HepG2 (cell line): Measurements from ENCODE around the gene ZNF3. TPM values are rescaled to one million over a fixed set of nuclear protein-coding genes. Genes with fewer than 3 reads are reported as not detected.
A peak's percentile ranks its signal among the peaks of the same experiment; 100 is the strongest.

Source experiments
- HES4 ChIP-seq: sonication (generic); formaldehyde crosslinking; IDR thresholded peaks from 2 replicates; pipeline ENCODE4 v1.9.0; 2021; ENCODE audit warnings: mild to moderate bottlenecking, missing genetic modification reagents, borderline replicate concordance
- HNF4A ChIP-seq: sonication (generic); formaldehyde crosslinking; IDR thresholded peaks from 2 replicates; pipeline ENCODE4 v1.4.0; 2020; ENCODE audit warnings: missing genetic modification reagents
- MAZ ChIP-seq, 2 experiments: sonication (generic) in 1 of 2; formaldehyde crosslinking in 1 of 2; IDR thresholded peaks; 2 replicates each; pipeline versions ENCODE4 v1.5.0 to v1.6.1; 2012 to 2020; ENCODE audit warnings: low read depth in 2 of 2, mild to moderate bottlenecking in 2 of 2, borderline replicate concordance in 1 of 2, improper control_type of control experiment in 1 of 2, low read length in 1 of 2, missing genetic modification reagents in 1 of 2, moderate library complexity in 1 of 2
- NCOR1 ChIP-seq: fragments of 200-600 bp; sonication (generic); IDR thresholded peaks from 2 replicates; pipeline ENCODE4 v1.7.0; 2017; ENCODE audit warnings: antibody characterized with exemption, low read length, borderline replicate concordance
- NKX3-1 ChIP-seq: sonication (generic); formaldehyde crosslinking; IDR thresholded peaks from 2 replicates; pipeline ENCODE4 v1.5.0; 2020; ENCODE audit warnings: missing genetic modification reagents
- PBX3 ChIP-seq: sonication (generic); formaldehyde crosslinking; IDR thresholded peaks from 2 replicates; pipeline ENCODE4 v1.8.1; 2023; ENCODE audit warnings: missing genetic modification reagents, inconsistent platforms, borderline replicate concordance
- PTBP1 ChIP-seq: fragments of 200-400 bp; formaldehyde crosslinking; IDR thresholded peaks from 2 replicates; pipeline ENCODE4 v1.6.1; 2018; ENCODE audit warnings: low read length, low read depth; ENCODE audit not compliant: poor library complexity, severe bottlenecking
- RARA ChIP-seq: IDR thresholded peaks from 2 replicates; pipeline ENCODE4 v1.6.1; 2016; ENCODE audit warnings: missing genetic modification reagents, missing compliant biosample characterization
- RNF2 ChIP-seq: fragments of 450-650 bp; conservative IDR thresholded peaks from 2 replicates; pipeline ENCODE4 v1.6.1; 2016; ENCODE audit warnings: low read depth
- SAFB2 ChIP-seq: sonication (generic); formaldehyde crosslinking; IDR thresholded peaks from 2 replicates; pipeline ENCODE4 v1.5.1; 2020; ENCODE audit warnings: missing genetic modification reagents, low read depth, mild to moderate bottlenecking, borderline replicate concordance
- THRA ChIP-seq: sonication (generic); formaldehyde crosslinking; IDR thresholded peaks from 2 replicates; pipeline ENCODE4 v1.4.0; 2020; ENCODE audit warnings: missing genetic modification reagents, borderline replicate concordance
- TP53 ChIP-seq: sonication (generic); formaldehyde crosslinking; conservative IDR thresholded peaks from 2 replicates; pipeline ENCODE4 v1.4.0; 2020; ENCODE audit warnings: missing genetic modification reagents
- ZKSCAN8 ChIP-seq: IDR thresholded peaks from 2 replicates; pipeline ENCODE4 v1.6.1; 2016; ENCODE audit warnings: borderline replicate concordance, missing genetic modification reagents, missing compliant biosample characterization
- ZNF12 ChIP-seq: sonication (generic); formaldehyde crosslinking; IDR thresholded peaks from 2 replicates; pipeline ENCODE4 v1.5.0; 2020; ENCODE audit warnings: missing genetic modification reagents
- ZNF138 ChIP-seq: sonication (generic); formaldehyde crosslinking; IDR thresholded peaks from 2 replicates; pipeline ENCODE4 v1.5.0; 2020; ENCODE audit warnings: mild to moderate bottlenecking, low read depth, missing genetic modification reagents
- ZNF207 ChIP-seq: fragments of 450-650 bp; IDR thresholded peaks from 2 replicates; pipeline ENCODE4 v1.6.1; 2016; ENCODE audit warnings: antibody characterized with exemption, borderline replicate concordance
- ZNF543 ChIP-seq: sonication (generic); formaldehyde crosslinking; IDR thresholded peaks from 2 replicates; pipeline ENCODE4 v1.4.0; 2020; ENCODE audit warnings: mild to moderate bottlenecking, missing genetic modification reagents
- ZNF672 ChIP-seq: sonication (generic); formaldehyde crosslinking; IDR thresholded peaks from 2 replicates; pipeline ENCODE4 v1.8.1; 2022; ENCODE audit warnings: missing genetic modification reagents
- polyA plus RNA-seq, 8 experiments: library from polyadenylated mRNA; depleted of rRNA in 3 of 8; stranded (reverse) in 7 of 8; unstranded in 1 of 8; fragments of >200 nt; fragmentation: Illumina TruSeq in 4 of 8; extraction: Trizol in 4 of 8; gene quantifications; 2 replicates each; pipeline versions ENCODE4 v1.2.1 to v1.2.3, GENCODE V29; 2011 to 2016; ENCODE audit warnings: low read depth in 4 of 8, missing spikeins in 1 of 8, mixed read lengths in 1 of 8; ENCODE audit not compliant: insufficient read depth in 1 of 8
- total RNA-seq, 5 experiments: library from RNA; depleted of rRNA; stranded (reverse); fragments of >200 nt; fragmentation: Illumina TruSeq; extraction: Trizol; gene quantifications; 2 replicates each; pipeline ENCODE4 v1.2.3, GENCODE V29; 2016; ENCODE audit warnings: low read depth in 1 of 5
- TF ChIP-seq, protein P1 (sequence below): sonication (generic); formaldehyde crosslinking; IDR thresholded peaks from 2 replicates; pipeline ENCODE4 v1.5.1; 2020; ENCODE audit warnings: mild to moderate bottlenecking, missing genetic modification reagents, borderline replicate concordance
- TF ChIP-seq, protein P2 (sequence below): sonication (generic); formaldehyde crosslinking; IDR thresholded peaks from 2 replicates; pipeline ENCODE4 v1.5.0; 2020; ENCODE audit warnings: mild to moderate bottlenecking, low read depth, missing genetic modification reagents, borderline replicate concordance

Gene ZNF3
- total and polyA plus RNA-seq, 2 of the 13 experiments (the other 11 are each of a cell fraction or from before 2014, with no cell fraction given) = 33.7 to 56.9 TPM

GRCh38 chr7:100101016-100101862, 19.7 kb upstream of the ZNF3 start, which contains the start of the genes AP4M1 and MCM7 (continued):
- peak; percentile 89; the same call in 1 of the 2 replicates for TF ChIP-seq MAZ (IDR thresholded peaks at IDR 0.05; ENCODE audit: borderline replicate concordance, low read depth, low read length)
- peak; percentile 80; the same call in 1 of the 2 replicates for TF ChIP-seq MAZ (CRISPR knock-in tag; IDR thresholded peaks at IDR 0.05; ENCODE audit: low read depth)
- 0 out of 2 replicates have a peak, but pooled peaks have one; percentile 69 for TF ChIP-seq ZNF138 (CRISPR knock-in tag)
- TF ChIP-seq RARA (CRISPR knock-in tag) = no peak
- TF ChIP-seq SAFB2 (CRISPR knock-in tag) = no peak; the same call in 1 of the 2 replicates
- no peak for TF ChIP-seq ZNF543 (CRISPR knock-in tag)
- TF ChIP-seq, protein P1, sequence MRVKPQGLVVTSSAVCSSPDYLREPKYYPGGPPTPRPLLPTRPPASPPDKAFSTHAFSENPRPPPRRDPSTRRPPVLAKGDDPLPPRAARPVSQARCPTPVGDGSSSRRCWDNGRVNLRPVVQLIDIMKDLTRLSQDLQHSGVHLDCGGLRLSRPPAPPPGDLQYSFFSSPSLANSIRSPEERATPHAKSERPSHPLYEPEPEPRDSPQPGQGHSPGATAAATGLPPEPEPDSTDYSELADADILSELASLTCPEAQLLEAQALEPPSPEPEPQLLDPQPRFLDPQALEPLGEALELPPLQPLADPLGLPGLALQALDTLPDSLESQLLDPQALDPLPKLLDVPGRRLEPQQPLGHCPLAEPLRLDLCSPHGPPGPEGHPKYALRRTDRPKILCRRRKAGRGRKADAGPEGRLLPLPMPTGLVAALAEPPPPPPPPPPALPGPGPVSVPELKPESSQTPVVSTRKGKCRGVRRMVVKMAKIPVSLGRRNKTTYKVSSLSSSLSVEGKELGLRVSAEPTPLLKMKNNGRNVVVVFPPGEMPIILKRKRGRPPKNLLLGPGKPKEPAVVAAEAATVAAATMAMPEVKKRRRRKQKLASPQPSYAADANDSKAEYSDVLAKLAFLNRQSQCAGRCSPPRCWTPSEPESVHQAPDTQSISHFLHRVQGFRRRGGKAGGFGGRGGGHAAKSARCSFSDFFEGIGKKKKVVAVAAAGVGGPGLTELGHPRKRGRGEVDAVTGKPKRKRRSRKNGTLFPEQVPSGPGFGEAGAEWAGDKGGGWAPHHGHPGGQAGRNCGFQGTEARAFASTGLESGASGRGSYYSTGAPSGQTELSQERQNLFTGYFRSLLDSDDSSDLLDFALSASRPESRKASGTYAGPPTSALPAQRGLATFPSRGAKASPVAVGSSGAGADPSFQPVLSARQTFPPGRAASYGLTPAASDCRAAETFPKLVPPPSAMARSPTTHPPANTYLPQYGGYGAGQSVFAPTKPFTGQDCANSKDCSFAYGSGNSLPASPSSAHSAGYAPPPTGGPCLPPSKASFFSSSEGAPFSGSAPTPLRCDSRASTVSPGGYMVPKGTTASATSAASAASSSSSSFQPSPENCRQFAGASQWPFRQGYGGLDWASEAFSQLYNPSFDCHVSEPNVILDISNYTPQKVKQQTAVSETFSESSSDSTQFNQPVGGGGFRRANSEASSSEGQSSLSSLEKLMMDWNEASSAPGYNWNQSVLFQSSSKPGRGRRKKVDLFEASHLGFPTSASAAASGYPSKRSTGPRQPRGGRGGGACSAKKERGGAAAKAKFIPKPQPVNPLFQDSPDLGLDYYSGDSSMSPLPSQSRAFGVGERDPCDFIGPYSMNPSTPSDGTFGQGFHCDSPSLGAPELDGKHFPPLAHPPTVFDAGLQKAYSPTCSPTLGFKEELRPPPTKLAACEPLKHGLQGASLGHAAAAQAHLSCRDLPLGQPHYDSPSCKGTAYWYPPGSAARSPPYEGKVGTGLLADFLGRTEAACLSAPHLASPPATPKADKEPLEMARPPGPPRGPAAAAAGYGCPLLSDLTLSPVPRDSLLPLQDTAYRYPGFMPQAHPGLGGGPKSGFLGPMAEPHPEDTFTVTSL (CRISPR knock-in tag) = 0 out of 2 replicates have a peak, but pooled peaks have one; percentile 44
- TF ChIP-seq HNF4A (CRISPR knock-in tag) = peak; percentile 27; the same call in 1 of the 2 replicates
- TF ChIP-seq, protein P2, sequence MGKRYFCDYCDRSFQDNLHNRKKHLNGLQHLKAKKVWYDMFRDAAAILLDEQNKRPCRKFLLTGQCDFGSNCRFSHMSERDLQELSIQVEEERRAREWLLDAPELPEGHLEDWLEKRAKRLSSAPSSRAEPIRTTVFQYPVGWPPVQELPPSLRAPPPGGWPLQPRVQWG = no peak
- TF ChIP-seq HES4 (CRISPR knock-in tag) = 0 out of 2 replicates have a peak, but pooled peaks have one; percentile 11
- no peak for TF ChIP-seq PTBP1
- TF ChIP-seq ZNF207 = no peak
- TF ChIP-seq NCOR1 = no peak
- TF ChIP-seq TP53 = no peak
- TF ChIP-seq ZKSCAN8 (CRISPR knock-in tag) = no peak
- TF ChIP-seq ZNF12 = no peak
- peak; percentile 65; the same call in 1 of the 2 replicates for TF ChIP-seq NKX3-1 (CRISPR knock-in tag)
- no peak for TF ChIP-seq ZNF672
- no peak for TF ChIP-seq THRA (CRISPR knock-in tag)
- TF ChIP-seq PBX3 (CRISPR knock-in tag) = peak; percentile 75; the same call in 1 of the 2 replicates
- TF ChIP-seq RNF2 = peak; percentile 66; the same call in 1 of the 2 replicates
